ENCODE results near the gene ZDHHC6. TPM values are rescaled to one million over a fixed set of nuclear protein-coding genes. Genes with fewer than 3 reads are reported as not detected.
"Not testable (repeated sequence)": the region's sequence is repeated elsewhere in the genome, so short reads cannot be mapped to it uniquely, and the experiment has no call there.

ZDHHC6 gene
- total RNA-seq, 1 donor = 36.6 TPM

- DNase-seq (ENCODE audit: low read depth) = no peak
- no peak for TF ChIP-seq CTCF (IDR thresholded peaks at IDR 0.05; ENCODE audit: insufficient read depth, low read length)
- no peak overlapping the region for H3K4me3 ChIP-seq (ENCODE audit: low read depth, low read length)
Measured at GRCh38 chr10:112481602-112482001, 34.9 kb upstream of the ZDHHC6 start.

GRCh38 chr10:112475575-112476218 lies 29.0 kb upstream of the ZDHHC6 start:
- TF ChIP-seq CTCF (IDR thresholded peaks at IDR 0.05; ENCODE audit: insufficient read depth, low read length) = peak; percentile 50
- DNase-seq (ENCODE audit: low read depth) = peak; percentile 49
- H3K4me3 ChIP-seq (ENCODE audit: low read depth, low read length) = no peak overlapping the region

- no peak overlapping the region for H3K4me3 ChIP-seq (ENCODE audit: low read depth, low read length)
- TF ChIP-seq CTCF (IDR thresholded peaks at IDR 0.05; ENCODE audit: insufficient read depth, low read length) = peak; percentile 64
- peak; percentile 75 for DNase-seq (ENCODE audit: low read depth)
Measured at GRCh38 chr10:112471878-112472487, 25.3 kb upstream of the ZDHHC6 start.

GRCh38 chr10:112467541-112468075 lies 20.9 kb upstream of the ZDHHC6 start:
- no peak overlapping the region for H3K4me3 ChIP-seq (ENCODE audit: low read depth, low read length)
- DNase-seq (ENCODE audit: low read depth) = no peak
- TF ChIP-seq CTCF (IDR thresholded peaks at IDR 0.05; ENCODE audit: insufficient read depth, low read length) = no peak

- no peak overlapping the region for H3K4me3 ChIP-seq (ENCODE audit: low read depth, low read length)
- TF ChIP-seq CTCF (IDR thresholded peaks at IDR 0.05; ENCODE audit: insufficient read depth, low read length) = no peak
- DNase-seq (ENCODE audit: low read depth) = no peak
Measured at GRCh38 chr10:112466802-112467201, 20.1 kb upstream of the ZDHHC6 start.

GRCh38 chr10:112465299-112465883 lies 18.7 kb upstream of the ZDHHC6 start:
- DNase-seq (ENCODE audit: low read depth) = no peak
- no peak overlapping the region for H3K4me3 ChIP-seq (ENCODE audit: low read depth, low read length)
- no peak for TF ChIP-seq CTCF (IDR thresholded peaks at IDR 0.05; ENCODE audit: insufficient read depth, low read length)

GRCh38 chr10:112464074-112464473 lies 17.4 kb upstream of the ZDHHC6 start:
- not testable (repeated sequence) for H3K4me3 ChIP-seq (ENCODE audit: low read depth, low read length); DNase-seq (ENCODE audit: low read depth)

All from fibroblast of the aortic adventitia (primary cell).